ENCODE measurements around the gene FAM200B. TPM values are rescaled to one million over a fixed set of nuclear protein-coding genes. Genes with fewer than 3 reads are reported as not detected.

The FAM200B gene
- total RNA-seq, 2 donors from 2014 or later, result 27.3 to 32.2 TPM

GRCh38 chr4:15651676-15652075 is 30.0 kb upstream of the FAM200B start:
- H3K27ac ChIP-seq, result peak overlapping the region; percentile 44
- H3K4me1 ChIP-seq, result peaks cover 12% of the 10 kb centered on the region
- H3K9ac ChIP-seq (ENCODE audit: low read depth in 2 of 2, low read length in 2 of 2), result no peak overlapping the region
- intact Hi-C loops (cut with DNase I), result no loop called here
- H3K36me3 ChIP-seq, result no peaks in the 10 kb centered on the region
- no peaks in the 10 kb centered on the region for H3K27me3 ChIP-seq
- no peak overlapping the region for H3K4me3 ChIP-seq
- TF ChIP-seq CTCF (IDR thresholded peaks at IDR 0.05), result no peak
- DNase-seq, result no peak
- H3K9me3 ChIP-seq, result no peaks in the 10 kb centered on the region

DNA sequence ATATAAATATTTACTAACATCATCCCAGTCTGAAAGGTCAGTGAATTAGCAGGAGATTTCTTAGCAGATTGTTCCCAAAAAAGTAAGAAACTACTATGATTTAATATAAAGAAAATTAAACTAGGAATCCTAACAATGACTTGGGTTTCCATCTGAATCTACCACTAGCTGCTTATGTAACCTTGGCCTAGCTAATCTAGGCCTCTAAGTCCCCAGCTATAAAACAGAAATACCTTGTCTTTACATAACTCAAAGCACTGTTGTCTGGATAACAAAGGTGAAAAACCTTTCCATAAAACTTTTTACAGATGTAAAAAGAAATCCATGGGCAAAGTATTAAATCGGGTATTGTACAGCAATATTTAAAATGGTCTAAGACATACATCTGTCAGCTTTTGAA is 29.4 kb upstream of the FAM200B start:
- no peak for DNase-seq
- TF ChIP-seq CTCF (IDR thresholded peaks at IDR 0.05), result no peak
- Histone ChIP-seq H3K4me1 (peaks cover 12% of the 10 kb centered on the region), H3K4me3 (no peak overlapping the region), H3K27me3 (no peaks in the 10 kb centered on the region), H3K9me3 (no peaks in the 10 kb centered on the region), H3K36me3 (no peaks in the 10 kb centered on the region), H3K9ac (ENCODE audit: low read depth in 2 of 2, low read length in 2 of 2) (no peak overlapping the region), H3K27ac (peak overlapping the region; percentile 44)
- intact Hi-C loops (cut with DNase I), result no loop called here

GRCh38 chr4:15652841-15653240 is 28.8 kb upstream of the FAM200B start:
- H3K36me3 ChIP-seq, result no peaks in the 10 kb centered on the region
- peak overlapping the region; percentile 65 for H3K4me3 ChIP-seq
- H3K27me3 ChIP-seq, result no peaks in the 10 kb centered on the region
- H3K9me3 ChIP-seq, result no peaks in the 10 kb centered on the region
- DNase-seq, result no peak
- intact Hi-C loops (cut with DNase I), result no loop called here
- peak overlapping the region; percentile 93 for H3K27ac ChIP-seq
- H3K9ac ChIP-seq (ENCODE audit: low read depth in 2 of 2, low read length in 2 of 2), result peak overlapping the region in 1 of 2 donors; percentile 97
- H3K4me1 ChIP-seq, result peaks cover 12% of the 10 kb centered on the region
- TF ChIP-seq CTCF (IDR thresholded peaks at IDR 0.05), result no peak

- Histone ChIP-seq H3K27ac (peak overlapping the region; percentile 93), H3K27me3 (no peaks in the 10 kb centered on the region), H3K9me3 (no peaks in the 10 kb centered on the region), H3K9ac (ENCODE audit: low read depth in 2 of 2, low read length in 2 of 2) (peak overlapping the region; percentile 28 to 97), H3K4me3 (peak overlapping the region; percentile 65), H3K36me3 (no peaks in the 10 kb centered on the region), H3K4me1 (peaks cover 12% of the 10 kb centered on the region)
- no peak for DNase-seq
- intact Hi-C loops (cut with DNase I), result no loop called here
- no peak for TF ChIP-seq CTCF (IDR thresholded peaks at IDR 0.05)
Measured at GRCh38 chr4:15653420-15653819, 28.2 kb upstream of the FAM200B start.

GRCh38 chr4:15653864-15654592 is 27.6 kb upstream of the FAM200B start:
- Histone ChIP-seq H3K9me3 (no peaks in the 10 kb centered on the region), H3K27ac (peak overlapping the region; percentile 93), H3K36me3 (no peaks in the 10 kb centered on the region), H3K4me3 (peak overlapping the region; percentile 65), H3K9ac (ENCODE audit: low read depth in 2 of 2, low read length in 2 of 2) (peak overlapping the region; percentile 97 to 98), H3K4me1 (peaks cover 12% of the 10 kb centered on the region), H3K27me3 (no peaks in the 10 kb centered on the region)
- TF ChIP-seq CTCF (IDR thresholded peaks at IDR 0.05), result no peak
- DNase-seq, result peak; percentile 50
- intact Hi-C loops (cut with DNase I), result no loop called here

Measured in colonic mucosa (tissue), 4 donors.